Loucy (cell line): ENCODE results near the gene PMP22.

Experiments
- H2AFZ ChIP-seq: fragments of 200-600 bp; sonication (generic); 2 replicates; pipeline ENCODE4 v1.6.0; 2016; ENCODE audit warnings: antibody characterized with exemption, mild to moderate bottlenecking, low read length, moderate library complexity
- H3F3A ChIP-seq: fragments of 200-600 bp; 2 replicates; pipeline ENCODE4 v1.6.0; 2016; ENCODE audit warnings: antibody characterized with exemption, low read depth, mild to moderate bottlenecking
- H3K27me3 ChIP-seq: fragments of 200-600 bp; sonication (generic); 2 replicates; pipeline ENCODE4 v1.6.1; 2014; ENCODE audit warnings: low read length, mild to moderate bottlenecking; ENCODE audit not compliant: insufficient read depth, poor library complexity, severe bottlenecking
- H3K36me3 ChIP-seq: fragments of 200-600 bp; sonication (generic); 2 replicates; pipeline ENCODE4 v1.6.1; 2016; ENCODE audit warnings: low read length; ENCODE audit not compliant: insufficient read depth
- H3K4me1 ChIP-seq: fragments of 200-600 bp; sonication (generic); 2 replicates; pipeline ENCODE4 v1.5.1; 2014; ENCODE audit warnings: low read length, mild to moderate bottlenecking; ENCODE audit not compliant: insufficient read depth, poor library complexity, severe bottlenecking
- H3K4me2 ChIP-seq: fragments of 200-600 bp; sonication (generic); 2 replicates; pipeline ENCODE4 v1.6.0; 2014; ENCODE audit warnings: antibody characterized with exemption, low read length, low read depth, mild to moderate bottlenecking; ENCODE audit not compliant: poor library complexity, severe bottlenecking
- H3K4me3 ChIP-seq: fragments of 200-600 bp; sonication (generic); 2 replicates; pipeline ENCODE4 v1.5.1; 2014; ENCODE audit warnings: low read length, mild to moderate bottlenecking, mixed read lengths; ENCODE audit not compliant: poor library complexity, severe bottlenecking
- H3K79me2 ChIP-seq: fragments of 200-600 bp; sonication (generic); 2 replicates; pipeline ENCODE4 v1.6.1; 2014; ENCODE audit warnings: low read length; ENCODE audit not compliant: insufficient read depth
- H3K9ac ChIP-seq: fragments of 200-600 bp; sonication (generic); 2 replicates; pipeline ENCODE4 v1.6.0; 2014; ENCODE audit warnings: mild to moderate bottlenecking, low read depth, low read length, moderate library complexity; ENCODE audit not compliant: poor library complexity, severe bottlenecking
- H3K9me2 ChIP-seq: fragments of 200-600 bp; sonication (generic); replicated peaks from 2 replicates; pipeline ENCODE4 v1.6.1; 2016; ENCODE audit warnings: low read depth, low read length, mixed read lengths
- H3K9me3 ChIP-seq: fragments of 200-600 bp; sonication (generic); 2 replicates; pipeline ENCODE4 v1.6.1; 2014; ENCODE audit warnings: mild to moderate bottlenecking, antibody characterized with exemption, low read length, low read depth; ENCODE audit not compliant: insufficient read depth
- H4K20me1 ChIP-seq: fragments of 200-600 bp; sonication (generic); 2 replicates; pipeline ENCODE4 v1.6.0; 2014; ENCODE audit warnings: antibody characterized with exemption, low read length, mild to moderate bottlenecking; ENCODE audit not compliant: insufficient read depth, poor library complexity, severe bottlenecking
- CTCF ChIP-seq: fragments of 200-600 bp; sonication (generic); conservative IDR thresholded peaks from 2 replicates; pipeline ENCODE4 v1.5.1; 2014; ENCODE audit warnings: mild to moderate bottlenecking, antibody characterized with exemption, low read length
- EZH2phosphoT487 ChIP-seq: fragments of 200-600 bp; IDR thresholded peaks from 2 replicates; pipeline ENCODE4 v1.6.1; 2018; ENCODE audit warnings: antibody characterized with exemption, mild to moderate bottlenecking, moderate library complexity, borderline replicate concordance

Gene PMP22

DNA sequence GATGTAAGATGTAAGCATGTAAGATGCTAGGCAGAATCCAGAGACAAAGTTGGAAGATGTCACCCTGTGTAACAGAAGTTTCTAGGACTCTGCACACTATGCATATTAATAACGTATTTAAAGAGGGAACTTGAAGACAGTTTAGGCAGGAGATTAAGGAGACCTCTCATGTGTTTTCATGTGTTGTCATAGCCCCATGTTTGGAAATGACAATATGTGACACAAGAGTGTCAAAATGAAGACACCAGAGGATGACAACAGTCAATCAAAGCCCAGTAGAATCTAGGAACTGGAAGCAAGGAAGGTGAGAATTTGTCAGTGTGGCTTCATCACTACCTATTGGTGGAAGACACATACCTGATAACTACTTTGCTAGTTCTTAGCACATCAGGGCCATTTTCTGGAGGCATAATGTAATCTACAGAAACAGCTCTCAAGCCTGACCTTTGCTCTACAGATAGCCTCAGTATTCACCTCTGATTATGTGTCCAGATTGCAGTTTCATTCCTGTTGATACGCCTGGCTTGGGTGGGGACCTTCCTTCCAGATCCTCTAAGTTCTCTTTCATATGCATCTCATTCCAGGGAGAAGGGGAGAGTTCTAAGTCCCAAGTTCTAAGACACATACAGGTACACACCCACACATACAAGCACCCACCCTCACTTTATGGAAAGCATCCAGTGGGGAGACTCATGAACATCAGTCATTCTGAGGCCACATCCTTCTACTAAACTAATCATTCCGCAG is 26.3 kb downstream of the PMP22 start:
- H3K4me3 ChIP-seq: no peak overlapping the region
- H4K20me1 ChIP-seq: no peaks in the 10 kb centered on the region
- no peaks in the 10 kb centered on the region for H3K79me2 ChIP-seq
- no peaks in the 10 kb centered on the region for H3K27me3 ChIP-seq
- peaks cover 6% of the 10 kb centered on the region; the same call in 1 of the 2 replicates for H3F3A ChIP-seq
- H3K4me2 ChIP-seq: no peak overlapping the region
- no peaks in the 10 kb centered on the region for H3K36me3 ChIP-seq
- peaks cover 27% of the 10 kb centered on the region for H3K4me1 ChIP-seq
- H3K9me3 ChIP-seq: no peaks in the 10 kb centered on the region
- TF ChIP-seq CTCF (no peak), EZH2phosphoT487 (no peak)
- H3K9me2 ChIP-seq: no peaks in the 10 kb centered on the region
- H3K9ac ChIP-seq: no peak overlapping the region
- no peak overlapping the region for H2AFZ ChIP-seq

DNA sequence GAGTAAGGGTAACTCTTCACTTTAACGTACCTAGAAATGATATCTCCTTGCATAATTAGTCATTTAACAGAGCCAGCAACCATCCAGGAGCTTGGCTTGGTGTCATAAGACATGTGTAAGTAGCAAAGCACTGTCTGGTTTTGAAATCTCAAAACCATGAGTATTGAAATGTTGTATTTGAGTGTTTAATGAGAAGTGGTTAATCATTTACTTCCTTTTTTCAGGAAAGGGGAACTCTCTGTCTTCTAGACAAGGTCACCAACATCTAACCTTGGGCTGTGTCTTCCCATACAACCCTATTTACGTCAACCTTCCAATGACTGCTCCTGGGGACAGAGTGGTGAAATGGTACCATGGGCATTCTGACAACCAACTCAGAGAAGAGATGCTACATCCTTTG is 27.1 kb downstream of the PMP22 start:
- H3K9me2 ChIP-seq: no peaks in the 10 kb centered on the region
- TF ChIP-seq CTCF (no peak), EZH2phosphoT487 (no peak)
- no peaks in the 10 kb centered on the region for H4K20me1 ChIP-seq
- H3F3A ChIP-seq: peaks cover 6% of the 10 kb centered on the region; the same call in 1 of the 2 replicates
- H3K9ac ChIP-seq: no peak overlapping the region
- no peak overlapping the region for H3K4me2 ChIP-seq
- H3K27me3 ChIP-seq: no peaks in the 10 kb centered on the region
- peaks cover 32% of the 10 kb centered on the region for H3K4me1 ChIP-seq
- H3K36me3 ChIP-seq: no peaks in the 10 kb centered on the region
- no peak overlapping the region for H3K4me3 ChIP-seq
- no peak overlapping the region for H2AFZ ChIP-seq
- no peaks in the 10 kb centered on the region for H3K9me3 ChIP-seq
- H3K79me2 ChIP-seq: no peaks in the 10 kb centered on the region

- Histone ChIP-seq H2AFZ (no peak overlapping the region), H3K9ac (no peak overlapping the region), H3K4me1 (peaks cover 32% of the 10 kb centered on the region), H3K9me2 (no peaks in the 10 kb centered on the region), H3K4me3 (no peak overlapping the region), H4K20me1 (no peaks in the 10 kb centered on the region), H3K79me2 (no peaks in the 10 kb centered on the region), H3K36me3 (no peaks in the 10 kb centered on the region), H3F3A (peaks cover 6% of the 10 kb centered on the region; the same call in 1 of the 2 replicates), H3K27me3 (no peaks in the 10 kb centered on the region), H3K9me3 (no peaks in the 10 kb centered on the region), H3K4me2 (peak overlapping the region; percentile 36)
- TF ChIP-seq CTCF: no peak
- TF ChIP-seq EZH2phosphoT487: no peak
Observed at GRCh38 chr17:15237106-15237425, 28.1 kb downstream of the PMP22 start.
